GM19395 (cell line): Measurements from ENCODE around the gene SETD3.

Experiments used
- ATAC-seq: cut with Tn5 transposase; IDR thresholded peaks from one replicate; pipeline ENCODE4 v1.9.1; 2021; ENCODE audit warnings: mild to moderate bottlenecking, moderate library complexity; ENCODE audit not compliant: unreplicated experiment

Gene SETD3

GRCh38 chr14:99461411-99462085 lies 19.1 kb downstream of the SETD3 start:
- ATAC-seq, result no peak

- ATAC-seq, result no peak
These were observed 19.9 kb downstream of the SETD3 start for GRCh38 chr14:99460793-99461192.

GRCh38 chr14:99459481-99460100 lies 21.1 kb downstream of the SETD3 start:
- no peak for ATAC-seq

- ATAC-seq, result no peak
These were observed 26.4 kb downstream of the SETD3 start for GRCh38 chr14:99454246-99454645.

GRCh38 chr14:99452968-99453367 lies 27.7 kb downstream of the SETD3 start:
- ATAC-seq, result no peak

- ATAC-seq, result no peak
These were observed 29.4 kb downstream of the SETD3 start for GRCh38 chr14:99451234-99451633.

- ATAC-seq, result no peak
These were observed 30.4 kb downstream of the SETD3 start for GRCh38 chr14:99450266-99450665.

GRCh38 chr14:99447739-99448138 lies 32.9 kb downstream of the SETD3 start:
- ATAC-seq, result no peak

GRCh38 chr14:99445931-99446330 lies 34.7 kb downstream of the SETD3 start:
- ATAC-seq, result no peak

- ATAC-seq, result no peak
These were observed 38.7 kb downstream of the SETD3 start for GRCh38 chr14:99441918-99442317.

- no peak for ATAC-seq
These were observed 39.3 kb downstream of the SETD3 start for GRCh38 chr14:99441157-99441870.

- ATAC-seq, result no peak
These were observed 40.4 kb downstream of the SETD3 start for GRCh38 chr14:99440278-99440677.

- ATAC-seq, result no peak
These were observed 43.0 kb downstream of the SETD3 start for GRCh38 chr14:99437706-99438105.

- no peak for ATAC-seq
These were observed 44.1 kb downstream of the SETD3 start for GRCh38 chr14:99436247-99437180.

GRCh38 chr14:99435327-99435726 lies 45.3 kb downstream of the SETD3 start:
- no peak for ATAC-seq

- no peak for ATAC-seq
These were observed 48.2 kb downstream of the SETD3 start for GRCh38 chr14:99432485-99432884.

GRCh38 chr14:99431986-99432385 lies 48.7 kb downstream of the SETD3 start:
- ATAC-seq, result no peak

- ATAC-seq, result no peak
These were observed 50.2 kb downstream of the SETD3 start for GRCh38 chr14:99430491-99430890.

- no peak for ATAC-seq
These were observed 52.9 kb downstream of the SETD3 start for GRCh38 chr14:99427632-99428300.

- ATAC-seq, result no peak
These were observed 53.8 kb downstream of the SETD3 start for GRCh38 chr14:99426813-99427346.
